Colonic mucosa (tissue), 4 donors: ENCODE measurements around the gene PXMP2. TPM values are rescaled to one million over a fixed set of nuclear protein-coding genes. Genes with fewer than 3 reads are reported as not detected.

Source experiments
- DNase-seq: peaks from one replicate; pipeline ENCODE4 v3.0.0-alpha.2; 2020
- H3K27ac ChIP-seq: fragments of 200-600 bp; one replicate; pipeline ENCODE4 v1.8.0; 2021
- H3K27me3 ChIP-seq: fragments of 200-600 bp; one replicate; pipeline ENCODE4 v1.8.0; 2021
- H3K36me3 ChIP-seq: fragments of 200-600 bp; one replicate; pipeline ENCODE4 v1.8.0; 2021
- H3K4me1 ChIP-seq: fragments of 200-600 bp; one replicate; pipeline ENCODE4 v1.8.0; 2021; ENCODE audit warnings: mild to moderate bottlenecking
- H3K4me3 ChIP-seq: fragments of 200-600 bp; one replicate; pipeline ENCODE4 v1.8.0; 2021
- H3K9ac ChIP-seq, 2 donors: one replicate each; pipeline ENCODE4 v1.7.0; 2013; ENCODE audit warnings: control low read depth in 2 of 2, low read depth in 2 of 2, low read length in 2 of 2
- H3K9me3 ChIP-seq: fragments of 200-600 bp; one replicate; pipeline ENCODE4 v1.8.0; 2021
- CTCF ChIP-seq: fragments of 200-600 bp; IDR thresholded peaks from one replicate; pipeline ENCODE4 v1.8.0; 2022; ENCODE audit warnings: antibody characterized with exemption, mild to moderate bottlenecking
- intact Hi-C: fragments of 100-400 bp; cut with DNase I; formaldehyde crosslinking; loops from one replicate; pipeline ENCODE4 v1.14.1; 2022
- total RNA-seq, 2 donors: library from RNA; stranded (reverse); fragmentation: NEBNext Ultra II Directional in 1 of 2; extraction: Animal tissue kit (Norgen Biotek cat#: 25700) in 1 of 2; gene quantifications; one replicate each; pipeline ENCODE4 v1.2.1, GENCODE V29; 2021
- donor health status: healthy.
- donor health status: DM: no; HTN: no; CAD: no.
- donor health status: DM: no; HTN: no; CAD: no.

PXMP2 gene
- total RNA-seq, 2 donors from 2014 or later = 64.1 to 82.7 TPM

DNA sequence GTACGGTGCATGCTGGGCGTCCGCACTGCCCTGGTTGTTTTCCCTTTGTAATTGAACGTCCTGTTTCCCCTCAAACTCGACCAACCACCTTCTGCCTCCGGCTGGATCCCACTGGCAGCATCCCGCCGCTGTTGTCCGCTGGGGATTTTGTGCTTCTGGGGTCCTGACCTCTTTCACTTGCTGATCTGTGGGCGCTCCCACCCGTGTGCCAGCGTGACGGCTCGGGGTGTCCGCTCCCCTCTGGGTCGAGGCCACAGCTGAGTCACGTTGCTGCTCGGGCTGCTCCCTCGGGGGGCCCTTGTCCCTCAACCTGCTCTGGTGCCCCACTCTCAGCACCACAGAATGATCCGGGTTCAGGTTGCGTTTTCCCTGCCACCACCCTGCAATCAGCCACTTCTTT, 31.3 kb downstream of the PXMP2 start:
- H3K36me3 ChIP-seq = peaks cover 10% of the 10 kb centered on the region
- no peaks in the 10 kb centered on the region for H3K27me3 ChIP-seq
- TF ChIP-seq CTCF = no peak
- intact Hi-C loops = no loop called here
- H3K4me3 ChIP-seq = no peak overlapping the region
- no peaks in the 10 kb centered on the region for H3K4me1 ChIP-seq
- H3K27ac ChIP-seq = no peak overlapping the region
- H3K9me3 ChIP-seq = no peaks in the 10 kb centered on the region
- no peak overlapping the region for H3K9ac ChIP-seq
- no peak for DNase-seq

GRCh38 chr12:132719141-132719953, 32.0 kb downstream of the PXMP2 start:
- no peak for TF ChIP-seq CTCF
- peaks cover 10% of the 10 kb centered on the region for H3K36me3 ChIP-seq
- intact Hi-C loops = no loop called here
- H3K27ac ChIP-seq = no peak overlapping the region
- no peaks in the 10 kb centered on the region for H3K27me3 ChIP-seq
- H3K4me3 ChIP-seq = no peak overlapping the region
- H3K4me1 ChIP-seq = no peaks in the 10 kb centered on the region
- no peak overlapping the region for H3K9ac ChIP-seq
- no peaks in the 10 kb centered on the region for H3K9me3 ChIP-seq
- DNase-seq = no peak

- H3K9me3 ChIP-seq = no peaks in the 10 kb centered on the region
- H3K4me1 ChIP-seq = no peaks in the 10 kb centered on the region
- intact Hi-C loops = no loop called here
- peaks cover 10% of the 10 kb centered on the region for H3K36me3 ChIP-seq
- no peak for DNase-seq
- no peaks in the 10 kb centered on the region for H3K27me3 ChIP-seq
- no peak overlapping the region for H3K4me3 ChIP-seq
- H3K27ac ChIP-seq = no peak overlapping the region
- no peak for TF ChIP-seq CTCF
- H3K9ac ChIP-seq = no peak overlapping the region
Measured at GRCh38 chr12:132719954-132720324, 32.6 kb downstream of the PXMP2 start.

DNA sequence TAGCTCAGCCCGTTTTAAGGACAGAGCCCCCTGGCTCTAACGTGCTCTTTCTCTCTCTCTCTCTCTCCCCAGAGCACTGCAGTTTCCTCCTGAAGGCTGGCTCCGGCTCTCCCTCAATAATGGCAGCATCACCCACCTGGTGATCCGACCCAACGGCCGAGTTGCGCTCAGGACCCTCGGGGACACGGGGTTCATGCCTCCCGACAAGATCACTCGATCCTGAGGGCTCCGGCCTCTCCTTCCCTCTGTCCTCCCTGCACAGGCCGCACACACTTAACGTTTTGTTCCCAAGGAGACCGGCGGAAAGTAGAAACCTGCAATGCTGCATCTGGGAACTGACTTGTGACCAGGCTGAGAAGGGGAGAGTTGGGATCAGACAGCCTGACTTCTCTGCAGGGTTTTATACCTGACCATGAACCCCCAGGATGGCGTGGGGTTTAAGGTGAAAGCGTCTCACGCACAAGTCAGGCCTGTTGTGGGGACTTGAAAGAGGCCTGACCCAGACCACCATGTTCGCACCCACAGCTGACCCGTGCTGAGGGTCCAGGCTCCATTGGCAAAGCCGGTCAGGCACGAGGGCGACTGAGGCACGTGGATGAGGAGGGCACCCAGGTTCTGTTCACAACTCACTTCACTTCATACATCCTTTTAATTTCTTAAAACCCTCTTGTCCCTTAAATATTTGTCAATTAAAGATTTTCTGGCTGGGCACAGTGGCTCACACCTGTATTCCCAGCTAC, 33.4 kb downstream of the PXMP2 start:
- no peaks in the 10 kb centered on the region for H3K9me3 ChIP-seq
- H3K9ac ChIP-seq = no peak overlapping the region
- no peaks in the 10 kb centered on the region for H3K4me1 ChIP-seq
- intact Hi-C loops = no loop called here
- TF ChIP-seq CTCF = no peak
- no peak overlapping the region for H3K27ac ChIP-seq
- no peaks in the 10 kb centered on the region for H3K27me3 ChIP-seq
- peaks cover 10% of the 10 kb centered on the region for H3K36me3 ChIP-seq
- no peak for DNase-seq
- H3K4me3 ChIP-seq = no peak overlapping the region

- Histone ChIP-seq H3K9me3 (no peaks in the 10 kb centered on the region), H3K36me3 (peaks cover 5% of the 10 kb centered on the region), H3K4me1 (no peaks in the 10 kb centered on the region), H3K27ac (no peak overlapping the region), H3K27me3 (no peaks in the 10 kb centered on the region), H3K9ac (no peak overlapping the region), H3K4me3 (no peak overlapping the region)
- TF ChIP-seq CTCF = no peak
- intact Hi-C loops = no loop called here
- DNase-seq = no peak
Measured at GRCh38 chr12:132723015-132723763, 35.8 kb downstream of the PXMP2 start.
